ENCODE data around the gene KIAA1217.

Gene KIAA1217

GRCh38 chr10:24184455-24184854 is 24.5 kb upstream of the KIAA1217 start:
- TF ChIP-seq, protein P1, sequence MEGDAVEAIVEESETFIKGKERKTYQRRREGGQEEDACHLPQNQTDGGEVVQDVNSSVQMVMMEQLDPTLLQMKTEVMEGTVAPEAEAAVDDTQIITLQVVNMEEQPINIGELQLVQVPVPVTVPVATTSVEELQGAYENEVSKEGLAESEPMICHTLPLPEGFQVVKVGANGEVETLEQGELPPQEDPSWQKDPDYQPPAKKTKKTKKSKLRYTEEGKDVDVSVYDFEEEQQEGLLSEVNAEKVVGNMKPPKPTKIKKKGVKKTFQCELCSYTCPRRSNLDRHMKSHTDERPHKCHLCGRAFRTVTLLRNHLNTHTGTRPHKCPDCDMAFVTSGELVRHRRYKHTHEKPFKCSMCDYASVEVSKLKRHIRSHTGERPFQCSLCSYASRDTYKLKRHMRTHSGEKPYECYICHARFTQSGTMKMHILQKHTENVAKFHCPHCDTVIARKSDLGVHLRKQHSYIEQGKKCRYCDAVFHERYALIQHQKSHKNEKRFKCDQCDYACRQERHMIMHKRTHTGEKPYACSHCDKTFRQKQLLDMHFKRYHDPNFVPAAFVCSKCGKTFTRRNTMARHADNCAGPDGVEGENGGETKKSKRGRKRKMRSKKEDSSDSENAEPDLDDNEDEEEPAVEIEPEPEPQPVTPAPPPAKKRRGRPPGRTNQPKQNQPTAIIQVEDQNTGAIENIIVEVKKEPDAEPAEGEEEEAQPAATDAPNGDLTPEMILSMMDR (IDR thresholded peaks at IDR 0.05; ENCODE audit: insufficient read depth, low read length, missing control alignments) = no peak
- POLR2A ChIA-PET = no interaction called here
- CTCF ChIA-PET = interaction anchor here (1.1 to 1.4 kb wide), 2 partner anchors 190 to 333 kb away, joined by 4 to 6 read pairs; no protein-coding TSS in a partner anchor

DNA sequence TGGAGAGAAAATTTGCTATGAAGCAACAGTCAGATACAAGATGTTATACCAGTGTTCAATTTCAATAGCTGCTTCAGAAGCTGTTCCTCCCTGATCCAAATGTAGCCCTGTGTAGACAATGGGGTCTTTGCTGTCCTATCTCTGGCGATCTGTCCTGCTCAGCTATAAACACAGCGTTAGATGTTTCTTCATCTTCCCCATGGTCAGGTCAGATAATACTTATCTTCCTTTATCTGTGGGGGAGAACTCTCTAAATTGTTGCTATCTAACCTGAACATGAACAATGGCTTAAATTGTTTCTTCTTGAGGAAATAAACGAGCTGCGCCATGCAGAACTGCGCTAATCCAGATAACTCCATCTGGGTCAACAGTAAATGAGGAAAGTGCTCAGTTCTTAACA is 15.6 kb upstream of the KIAA1217 start:
- H3K4me3 ChIP-seq (ENCODE audit: low read depth, low read length) = no peak overlapping the region
- ChIA-PET POLR2A (no interaction called here), CTCF (interaction anchor here (0.9 to 2.0 kb wide), 4 partner anchors 17 to 326 kb away, joined by 3 to 6 read pairs (median 5); no protein-coding TSS in a partner anchor)
- DNase-seq (ENCODE audit: low read depth, low spot score) = no peak
- TF ChIP-seq, protein P1 (IDR thresholded peaks at IDR 0.05; ENCODE audit: insufficient read depth, low read length, missing control alignments) = no peak

More at GRCh38 chr10:24184455-24184854, 24.5 kb upstream of the KIAA1217 start:
- no peak overlapping the region for H3K4me3 ChIP-seq (ENCODE audit: low read depth, low read length)
- DNase-seq (ENCODE audit: low read depth, low spot score) = no peak

DNA sequence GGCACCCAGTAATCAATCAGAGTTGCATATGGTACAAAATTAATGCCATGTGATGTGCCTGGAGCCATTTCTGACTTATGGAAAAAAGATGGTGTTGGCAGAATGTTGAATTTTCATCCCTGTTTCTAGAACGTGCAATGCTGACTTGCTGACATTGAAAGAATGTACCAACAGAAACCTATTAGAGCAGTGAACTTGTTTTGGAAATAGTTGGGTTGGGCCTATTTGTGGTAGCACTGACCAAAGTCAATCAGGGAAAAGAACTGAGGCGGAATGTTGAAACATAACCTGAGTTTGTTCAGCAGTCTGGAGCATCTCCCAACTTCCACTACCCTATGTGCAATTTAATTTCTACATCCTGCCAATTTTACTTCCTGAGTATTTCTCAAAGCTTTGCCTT is 11.7 kb upstream of the KIAA1217 start:
- H3K4me3 ChIP-seq (ENCODE audit: low read depth, low read length) = no peak overlapping the region
- TF ChIP-seq, protein P1 (IDR thresholded peaks at IDR 0.05; ENCODE audit: insufficient read depth, low read length, missing control alignments) = no peak
- DNase-seq (ENCODE audit: low read depth, low spot score) = no peak
- ChIA-PET CTCF (interaction anchor here (1.0 to 7.2 kb wide), 18 partner anchors 9 to 319 kb away, joined by 3 to 89 read pairs (median 6); partner anchors contain the start of gene KIAA1217), POLR2A (no interaction called here)

- H3K4me3 ChIP-seq (ENCODE audit: low read depth, low read length) = no peak overlapping the region
- ChIA-PET POLR2A (no interaction called here), CTCF (interaction anchor here (1.2 to 2.1 kb wide), 3 partner anchors 208 to 356 kb away, joined by 3 to 7 read pairs (median 4); no protein-coding TSS in a partner anchor)
- TF ChIP-seq, protein P1 (IDR thresholded peaks at IDR 0.05; ENCODE audit: insufficient read depth, low read length, missing control alignments) = no peak
- no peak for DNase-seq (ENCODE audit: low read depth, low spot score)
Observed at GRCh38 chr10:24201503-24202180, 7.3 kb upstream of the KIAA1217 start.

DNA sequence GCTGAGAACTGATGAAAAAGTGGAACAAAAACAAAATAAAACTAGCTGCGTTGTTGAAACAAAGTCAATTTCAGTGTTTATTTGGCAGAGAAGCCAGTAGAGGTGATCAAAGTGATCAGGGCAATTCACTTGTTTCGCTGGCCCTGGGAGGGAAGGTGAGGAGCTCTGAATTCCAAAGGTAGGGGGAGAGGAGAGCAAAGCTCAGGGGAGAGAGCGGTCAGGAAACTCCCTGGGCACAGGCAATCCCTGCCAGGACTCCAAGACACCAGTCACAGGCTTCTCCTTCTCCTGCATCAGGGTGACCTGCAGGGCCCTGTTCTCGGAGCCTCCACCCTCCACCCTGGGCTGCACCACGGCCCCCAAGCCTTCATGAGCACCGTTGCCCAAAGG is 6.8 kb upstream of the KIAA1217 start:
- DNase-seq (ENCODE audit: low read depth, low spot score) = no peak
- POLR2A ChIA-PET = no interaction called here
- no peak overlapping the region for H3K4me3 ChIP-seq (ENCODE audit: low read depth, low read length)
- TF ChIP-seq, protein P1 (IDR thresholded peaks at IDR 0.05; ENCODE audit: insufficient read depth, low read length, missing control alignments) = no peak
- CTCF ChIA-PET = interaction anchor here (1.3 to 2.1 kb wide), 2 partner anchors 208 to 355 kb away, joined by 3 to 7 read pairs; no protein-coding TSS in a partner anchor

- CTCF ChIA-PET = interaction anchor here (0.6 to 2.5 kb wide), 4 partner anchors 9 to 1109 kb away, joined by 3 to 18 read pairs (median 5); no protein-coding TSS in a partner anchor
- no peak overlapping the region for H3K4me3 ChIP-seq (ENCODE audit: low read depth, low read length)
- TF ChIP-seq, protein P1 (IDR thresholded peaks at IDR 0.05; ENCODE audit: insufficient read depth, low read length, missing control alignments) = no peak
- POLR2A ChIA-PET = no interaction called here
- DNase-seq (ENCODE audit: low read depth, low spot score) = no peak
Observed at GRCh38 chr10:24205821-24206220, 3.1 kb upstream of the KIAA1217 start.
